GM18861 (cell line): ENCODE data around the gene SYCE3.
"Not testable (repeated sequence)": the region's sequence is repeated elsewhere in the genome, so short reads cannot be mapped to it uniquely, and the experiment has no call there.

Experiments
- ATAC-seq: cut with Tn5 transposase; IDR thresholded peaks from one replicate; pipeline ENCODE4 v1.9.1; 2021; ENCODE audit not compliant: unreplicated experiment

SYCE3 gene

DNA sequence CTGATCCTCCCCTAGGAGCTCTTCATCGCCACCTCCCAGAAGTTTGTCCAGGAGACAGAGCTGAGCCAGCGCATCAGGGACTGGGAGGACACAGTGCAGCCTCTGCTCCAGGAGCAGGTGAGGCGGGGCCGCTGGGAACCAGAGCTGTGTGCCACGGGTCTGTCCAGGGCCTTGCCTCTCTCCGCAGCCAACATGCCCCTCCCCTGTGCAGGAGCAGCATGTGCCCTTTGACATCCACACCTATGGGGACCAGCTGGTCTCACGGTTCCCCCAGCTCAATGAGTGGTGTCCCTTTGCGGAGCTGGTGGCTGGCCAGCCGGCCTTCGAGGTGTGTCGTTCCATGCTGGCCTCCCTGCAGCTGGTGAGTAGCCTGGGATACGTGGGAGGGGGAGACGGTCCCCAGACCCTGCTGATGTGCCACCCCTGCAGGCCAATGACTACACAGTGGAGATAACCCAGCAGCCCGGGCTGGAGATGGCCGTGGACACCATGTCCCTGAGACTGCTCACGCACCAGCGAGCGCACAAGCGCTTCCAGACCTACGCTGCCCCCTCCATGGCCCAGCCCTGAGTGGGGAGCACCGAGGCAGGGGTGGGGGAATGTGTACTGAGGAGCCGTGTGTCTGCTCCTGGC is 39.8 kb downstream of the SYCE3 start:
- no peak for ATAC-seq

DNA sequence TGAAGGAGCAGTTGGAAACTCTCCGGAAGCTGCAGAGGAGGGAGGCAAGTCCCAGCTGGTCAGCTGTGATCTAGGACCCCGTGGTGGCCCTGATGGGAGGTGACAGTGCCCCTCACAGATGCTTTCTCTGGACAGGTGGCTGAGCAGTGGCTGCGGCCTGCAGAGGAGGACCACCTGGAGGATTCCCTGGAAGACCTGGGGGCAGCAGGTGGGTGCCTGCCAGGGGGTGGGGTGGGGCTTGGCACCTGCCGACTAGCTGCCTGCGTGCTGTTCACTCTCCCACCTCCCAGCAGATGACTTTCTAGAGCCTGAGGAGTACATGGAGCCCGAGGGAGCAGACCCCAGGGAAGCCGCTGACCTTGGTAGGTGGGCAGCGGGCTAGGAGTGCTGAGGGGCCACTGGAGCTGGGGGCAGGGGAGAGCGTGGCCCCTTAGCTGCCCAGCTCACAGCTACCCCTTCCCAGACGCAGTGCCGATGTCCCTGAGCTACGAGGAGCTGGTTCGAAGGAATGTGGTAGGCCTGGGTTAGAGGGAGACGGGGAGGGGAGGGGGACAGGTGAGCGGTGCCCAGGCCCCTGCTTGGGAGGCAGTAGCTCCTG is 40.4 kb downstream of the SYCE3 start:
- ATAC-seq, result no peak

DNA sequence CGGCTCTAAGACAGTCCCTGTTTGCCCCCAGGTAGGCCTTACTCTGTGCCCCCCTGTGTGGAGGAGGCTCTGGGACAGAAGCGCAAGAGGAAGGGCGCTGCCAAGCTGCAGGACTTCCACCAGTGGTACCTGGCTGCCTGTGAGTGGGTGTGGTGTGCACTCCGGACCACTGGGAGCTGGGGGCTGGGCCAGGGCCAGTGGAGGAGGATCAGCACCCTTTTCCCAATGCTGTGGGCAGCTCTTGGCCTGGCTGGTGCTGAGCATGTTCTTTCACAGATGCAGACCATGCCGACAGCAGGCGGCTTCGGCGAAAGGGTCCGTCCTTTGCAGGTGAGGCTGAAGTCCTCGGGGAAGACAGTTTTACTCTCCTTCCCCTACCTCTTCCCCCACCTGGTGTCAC is 41.0 kb downstream of the SYCE3 start:
- no peak for ATAC-seq

DNA sequence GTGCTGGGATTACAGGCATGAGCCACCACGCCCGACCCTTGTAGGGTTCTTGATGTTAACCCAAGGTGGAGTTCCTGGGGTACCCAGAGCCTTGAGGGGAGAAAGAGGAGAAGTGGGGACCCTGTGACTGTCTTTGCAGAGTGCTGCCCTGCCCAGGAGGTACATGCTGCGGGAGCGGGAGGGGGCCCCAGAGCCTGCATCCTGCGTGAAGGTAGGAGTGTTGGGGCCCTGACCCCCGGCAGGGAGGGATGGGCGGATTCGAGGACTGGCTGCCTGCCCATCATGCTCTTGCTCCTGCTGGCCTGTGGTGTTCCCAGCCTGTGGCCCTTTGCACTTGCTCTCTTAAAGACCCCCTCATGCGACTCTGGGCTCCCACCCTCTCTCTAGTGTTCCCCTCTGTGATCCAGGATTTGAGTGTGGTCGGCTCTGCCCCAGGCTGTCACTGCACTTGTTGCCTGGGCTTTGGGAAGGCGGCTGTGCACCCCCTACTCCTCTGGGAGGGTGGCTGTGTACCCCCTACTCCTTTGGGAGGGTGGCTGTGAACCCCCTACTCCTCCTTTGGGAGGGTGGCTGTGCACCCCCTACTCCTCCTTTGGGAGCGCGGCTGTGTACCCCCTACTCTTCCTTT is 41.8 kb downstream of the SYCE3 start:
- ATAC-seq, result no peak

DNA sequence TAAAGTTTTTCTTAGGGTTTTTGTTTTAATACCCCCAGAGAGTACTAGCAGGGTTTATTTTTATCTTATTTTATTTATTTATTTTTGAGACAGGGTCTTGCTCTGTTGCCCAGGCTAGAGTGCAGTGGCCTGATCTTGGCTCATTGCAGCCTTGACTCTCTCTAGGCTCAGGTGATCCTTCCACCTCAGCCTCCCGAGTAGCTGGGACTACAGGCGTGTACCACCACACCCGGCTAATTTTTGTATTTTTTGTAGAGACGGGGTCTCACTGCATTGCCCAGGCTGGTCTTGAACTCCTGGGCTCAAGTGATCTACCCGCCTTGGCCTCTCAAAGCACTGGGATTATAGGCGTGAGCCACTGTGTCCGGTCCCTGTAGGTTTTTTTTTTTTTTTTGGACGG is 42.5 kb downstream of the SYCE3 start:
- not testable (repeated sequence) for ATAC-seq

DNA sequence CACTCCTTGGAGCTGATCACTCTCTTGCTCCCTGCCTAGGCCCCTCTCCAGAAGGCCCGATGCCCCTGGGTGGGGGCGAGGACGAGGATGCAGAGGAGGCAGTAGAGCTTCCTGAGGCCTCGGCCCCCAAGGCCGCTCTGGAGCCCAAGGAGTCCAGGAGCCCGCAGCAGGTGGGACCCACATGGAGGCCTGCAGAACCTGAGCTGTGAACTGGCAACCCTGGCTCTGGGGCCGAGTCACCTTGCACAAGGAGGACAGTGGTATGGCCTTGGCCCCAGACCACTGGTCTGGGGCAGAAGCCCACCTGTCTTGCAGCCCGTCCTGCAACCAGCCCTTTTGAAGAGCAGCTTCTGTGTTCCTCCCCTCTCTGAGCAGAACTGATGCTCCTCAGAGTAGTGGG is 43.6 kb downstream of the SYCE3 start:
- ATAC-seq, result no peak

DNA sequence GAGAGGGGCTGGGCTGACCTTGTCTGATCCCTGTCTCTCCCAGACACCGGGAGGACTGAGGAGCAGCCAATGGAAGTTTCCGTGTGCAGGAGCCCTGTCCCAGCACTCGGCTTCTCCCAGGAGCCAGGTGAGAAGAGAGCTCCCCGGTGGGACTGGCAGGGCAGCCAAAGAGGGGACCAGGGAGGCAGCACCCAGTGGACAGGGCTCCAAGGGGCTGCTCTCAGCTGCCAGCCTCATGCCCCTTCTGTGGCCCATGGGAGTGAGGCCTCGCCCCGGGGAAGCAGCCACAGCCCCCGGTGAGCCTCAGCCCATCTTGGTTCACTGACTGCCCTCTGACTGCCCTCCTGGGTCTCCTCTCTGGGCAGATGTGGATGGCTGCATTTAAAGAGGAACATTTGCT is 44.1 kb downstream of the SYCE3 start:
- no peak for ATAC-seq

DNA sequence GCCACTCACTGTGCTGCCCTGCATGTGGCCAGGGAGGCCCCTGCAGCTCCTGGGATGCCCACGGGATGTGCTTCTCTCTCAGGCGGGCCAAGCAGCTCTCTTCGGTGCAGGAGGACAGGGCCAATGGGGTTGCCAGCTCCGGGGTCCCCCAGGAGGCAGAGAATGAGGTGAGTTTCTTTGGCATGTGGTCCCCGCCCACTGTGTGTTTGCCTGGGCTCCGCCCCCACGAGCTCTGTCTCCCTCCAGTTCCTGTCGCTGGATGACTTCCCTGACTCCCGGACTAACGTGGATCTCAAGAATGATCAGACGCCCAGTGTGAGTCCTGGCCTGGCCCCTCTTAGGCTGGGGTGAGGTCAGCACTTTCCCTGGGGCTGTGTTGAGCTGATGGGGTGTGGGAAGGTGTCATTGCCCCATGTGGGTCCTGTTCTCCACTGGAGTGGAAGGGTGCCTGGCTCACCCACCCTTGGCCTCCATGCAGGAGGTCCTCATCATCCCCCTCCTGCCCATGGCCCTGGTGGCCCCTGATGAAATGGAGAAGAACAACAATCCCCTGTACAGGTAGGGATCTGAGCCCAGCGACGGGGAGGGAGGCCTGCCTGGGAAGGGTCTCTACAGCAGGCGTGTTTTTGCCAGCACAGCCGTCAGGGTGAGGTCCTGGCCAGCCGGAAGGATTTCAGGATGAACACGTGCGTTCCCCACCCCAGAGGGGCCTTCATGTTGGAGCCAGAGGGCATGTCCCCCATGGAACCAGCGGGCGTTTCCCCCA is 45.0 kb downstream of the SYCE3 start:
- no peak for ATAC-seq

DNA sequence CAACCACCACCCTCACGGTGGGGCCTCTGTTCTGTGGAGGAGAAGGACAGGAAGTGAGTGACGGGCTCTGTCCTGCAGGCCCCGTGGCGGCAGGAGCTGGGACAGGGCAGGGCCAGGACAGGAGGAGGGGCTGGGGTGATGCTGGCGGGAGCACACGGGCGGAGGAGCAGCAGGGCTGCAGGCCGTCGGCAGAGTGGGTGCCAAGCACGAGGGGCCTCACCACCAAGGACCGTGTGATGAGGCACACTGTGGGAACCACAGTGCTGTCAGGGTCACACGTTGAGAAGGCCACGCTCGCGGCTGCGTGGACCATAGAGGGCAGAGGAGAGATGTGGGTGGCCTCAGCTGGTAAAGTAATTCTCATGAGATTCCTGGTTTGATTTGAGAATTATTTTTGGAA is 45.8 kb downstream of the SYCE3 start:
- ATAC-seq, result no peak

DNA sequence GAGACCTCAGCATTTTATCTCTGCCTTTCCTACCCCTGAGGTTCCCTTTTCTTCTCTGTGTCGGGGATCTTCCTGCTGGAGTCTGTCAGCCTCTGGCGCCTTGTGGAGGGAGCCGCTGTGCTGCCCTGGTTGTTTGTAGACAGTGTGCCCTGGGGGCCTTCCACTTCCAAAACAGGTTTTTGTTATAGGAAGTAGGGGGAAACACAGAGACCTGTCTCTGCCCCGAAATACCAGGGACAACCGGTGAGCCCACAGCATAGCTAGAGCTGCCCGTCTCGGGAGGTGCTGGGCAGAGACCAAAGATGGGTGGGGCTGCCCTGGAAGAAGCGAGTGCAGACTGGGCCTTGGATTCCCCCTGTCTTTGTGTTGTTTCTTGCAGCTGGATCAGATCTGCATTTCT is 46.7 kb downstream of the SYCE3 start:
- ATAC-seq, result no peak

DNA sequence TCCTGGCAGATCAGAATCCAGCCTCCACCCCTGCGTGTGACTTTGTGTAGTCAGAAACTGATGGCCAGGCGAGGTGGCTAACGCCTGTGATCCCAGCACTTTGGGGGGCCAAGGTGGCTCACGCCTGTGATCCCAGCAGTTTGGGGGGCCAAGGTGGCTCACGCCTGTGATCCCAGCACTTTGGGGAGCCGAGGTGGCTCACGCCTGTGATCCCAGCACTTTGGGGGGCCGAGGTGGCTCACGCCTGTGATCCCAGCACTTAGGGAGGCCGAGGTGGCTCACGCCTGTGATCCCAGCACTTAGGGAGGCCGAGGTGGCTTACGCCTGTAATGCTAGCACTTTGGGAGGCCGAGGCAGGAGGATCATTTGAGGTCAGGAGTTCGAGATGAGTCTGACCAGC is 49.5 kb downstream of the SYCE3 start:
- no peak for ATAC-seq

DNA sequence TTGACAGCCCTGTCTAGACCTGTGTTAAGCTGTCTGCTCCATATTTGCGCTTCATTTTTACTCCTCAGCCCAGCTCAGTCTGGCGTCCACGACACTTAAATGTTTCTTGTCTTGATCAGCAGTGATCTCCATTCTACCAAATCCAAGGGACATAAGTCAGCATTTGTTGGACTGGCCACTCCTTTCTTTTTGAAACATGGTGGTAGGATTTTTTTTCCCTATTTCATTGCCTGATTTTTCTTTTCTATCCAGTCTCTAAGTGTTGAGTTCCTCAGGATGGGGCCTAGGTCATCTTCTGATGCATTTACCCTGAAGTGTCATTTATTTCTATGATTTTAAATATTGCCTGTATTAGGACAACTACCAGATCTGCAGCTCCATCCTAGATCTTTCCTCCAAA is 53.8 kb downstream of the SYCE3 start:
- ATAC-seq, result no peak

DNA sequence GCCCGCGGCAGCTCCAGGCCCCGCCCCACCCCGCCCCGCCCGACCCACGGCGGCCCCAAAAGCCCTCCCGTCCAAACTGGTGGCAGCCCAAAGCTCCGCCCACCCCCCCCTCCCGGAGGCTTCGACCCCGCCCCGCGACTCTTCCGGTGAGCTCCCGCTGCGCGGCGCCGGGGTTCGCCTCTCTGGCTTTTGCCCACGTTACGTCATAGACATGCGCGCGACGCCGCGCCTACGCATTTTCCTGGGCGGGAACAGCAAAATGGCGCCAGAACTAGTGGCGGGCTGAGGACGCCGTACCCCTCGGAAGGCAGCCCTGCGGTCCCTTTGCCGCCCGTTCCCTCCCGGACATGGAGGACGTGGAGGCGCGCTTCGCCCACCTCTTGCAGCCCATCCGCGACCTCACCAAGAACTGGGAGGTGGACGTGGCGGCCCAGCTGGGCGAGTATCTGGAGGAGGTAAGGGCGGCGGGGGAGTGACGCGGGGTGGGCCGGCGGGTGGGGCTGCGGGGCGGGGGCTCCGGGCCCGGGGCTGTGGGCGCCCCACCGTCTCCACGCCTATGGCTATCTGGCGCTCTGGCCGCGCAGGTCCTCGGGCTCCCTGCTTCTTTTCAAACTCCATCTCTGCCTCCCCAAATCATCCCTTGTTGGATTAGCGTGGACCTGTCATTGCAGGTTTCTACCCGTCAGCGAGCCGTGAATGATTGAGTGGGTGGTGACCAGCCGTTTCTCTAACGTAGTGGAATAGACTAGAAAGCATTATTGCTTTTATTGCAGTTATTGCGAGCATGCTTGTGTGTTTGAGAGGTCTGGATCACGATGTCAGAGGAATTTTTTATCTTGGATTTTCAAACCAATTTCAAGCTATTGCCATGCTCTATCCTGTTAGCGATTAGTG is 54.5 kb downstream of the SYCE3 start, which contains the start of gene NCAPH2:
Gene NCAPH2, plus strand, starts transcription at position 234 of the 894 bp plus-strand sequence. Its CDS starts 114 bp downstream, at position 348.
- peak; percentile 68 for ATAC-seq

DNA sequence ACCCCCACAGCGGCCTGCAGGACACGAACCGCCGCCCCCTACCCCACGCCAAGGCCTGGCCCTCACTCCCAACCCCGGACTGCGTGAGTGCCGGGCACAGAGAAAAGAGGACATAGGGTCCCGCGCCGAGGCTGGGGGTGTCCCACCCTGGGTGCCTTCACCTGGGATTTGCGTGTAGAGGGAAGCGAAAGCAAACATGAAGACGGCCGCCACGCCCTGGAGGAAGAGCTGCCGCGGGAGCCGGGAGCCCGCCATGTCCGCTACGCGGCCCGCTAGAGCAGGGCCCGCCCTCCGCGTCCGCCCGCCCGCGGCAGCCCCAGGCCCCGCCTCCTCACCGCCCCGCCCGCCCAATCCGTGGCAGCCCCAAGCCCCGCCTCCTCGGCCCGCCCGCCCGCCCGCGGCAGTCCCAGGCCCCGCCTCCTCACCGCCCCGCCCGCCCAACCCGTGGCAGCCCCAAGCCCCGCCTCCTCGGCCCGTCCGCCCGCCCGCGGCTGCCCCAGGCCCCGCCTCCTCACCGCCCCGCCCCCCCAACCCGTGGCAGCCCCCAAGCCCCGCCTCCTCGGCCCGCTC is 55.2 kb downstream of the SYCE3 start, which contains the start of gene LMF2:
Gene LMF2, minus strand, starts transcription at position 282 of the 570 bp plus-strand sequence. Its CDS starts 27 bp downstream, at position 255.
- no peak for ATAC-seq

DNA sequence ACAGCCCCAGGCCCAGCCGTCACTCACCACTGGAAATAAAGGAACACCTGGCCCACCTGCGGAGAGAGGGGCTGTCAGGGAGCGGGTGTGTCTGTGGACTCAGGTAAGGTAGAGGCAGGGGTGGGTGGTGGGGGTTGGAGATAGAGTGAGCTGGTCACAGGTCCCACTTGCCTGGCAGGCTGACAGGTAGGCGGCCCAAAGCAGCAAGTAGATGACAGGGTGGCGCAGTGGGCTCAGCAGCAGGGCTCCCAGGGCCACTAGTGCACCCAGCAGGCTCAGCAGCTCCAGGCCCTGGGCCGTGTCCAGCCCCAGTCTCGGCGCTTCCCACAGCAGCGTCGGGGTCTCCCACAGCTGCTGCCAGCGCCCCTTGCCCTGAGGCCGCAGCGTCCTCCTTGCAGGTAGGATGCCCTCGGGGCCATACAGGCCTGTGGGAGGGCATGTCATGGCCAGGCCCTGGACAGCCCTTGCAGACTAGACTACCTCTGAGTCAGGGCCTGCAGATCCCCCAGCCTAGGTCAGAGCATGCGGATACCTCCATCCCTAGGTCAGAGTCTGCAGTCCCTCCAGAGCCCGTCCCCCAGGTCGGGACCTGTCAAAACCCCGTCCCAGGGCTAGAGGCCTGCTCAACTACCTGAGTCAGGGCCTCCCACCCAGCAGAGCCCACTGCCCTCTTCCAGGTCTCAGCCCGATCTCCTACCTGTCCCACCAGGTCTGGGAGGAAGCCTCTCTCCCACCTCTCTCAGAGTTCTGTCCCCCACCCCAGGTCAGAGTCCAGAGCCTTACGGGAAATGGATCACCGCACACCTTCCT is 55.9 kb downstream of the SYCE3 start:
- ATAC-seq, result no peak

DNA sequence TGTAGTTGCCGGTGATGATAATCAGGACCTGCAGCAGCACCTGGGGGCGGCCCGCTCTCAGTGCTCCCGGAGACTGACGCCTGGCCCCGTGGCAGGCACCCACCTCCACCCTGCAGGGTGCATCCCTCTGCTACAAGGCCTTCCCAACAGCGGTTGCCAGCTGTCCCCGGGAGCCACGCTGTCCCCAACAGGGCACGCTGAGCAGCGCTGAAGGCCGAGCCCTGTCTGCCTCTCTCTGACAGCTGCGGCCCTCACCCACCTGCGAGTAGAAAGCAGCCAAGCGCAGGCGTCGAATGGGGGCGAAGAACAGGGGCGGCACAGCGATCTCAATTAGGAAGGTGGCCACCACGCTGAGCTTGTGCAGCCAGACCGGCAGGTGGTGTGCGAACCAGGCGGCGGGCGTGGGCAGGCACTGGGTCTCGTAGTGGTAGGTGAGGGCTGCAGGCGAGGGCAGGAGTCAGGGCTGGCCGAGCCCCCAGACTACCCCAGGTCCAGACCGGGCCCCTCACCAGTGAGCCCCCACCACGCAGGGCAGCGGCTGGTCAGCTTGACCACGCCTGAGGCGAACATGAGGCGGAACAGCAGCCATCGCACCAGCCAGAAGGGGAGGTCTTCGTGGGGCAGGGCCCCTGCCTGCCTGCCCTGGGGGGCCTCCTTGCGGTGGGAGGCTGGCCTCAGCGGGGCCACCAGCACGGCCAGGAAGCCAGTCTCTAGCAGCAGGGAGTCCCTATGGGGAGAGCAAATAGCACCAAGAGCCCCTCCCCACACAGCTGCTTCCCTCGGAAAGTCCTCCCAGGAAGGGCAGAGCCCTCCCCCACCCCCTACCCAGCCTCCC is 56.7 kb downstream of the SYCE3 start:
- ATAC-seq, result no peak

DNA sequence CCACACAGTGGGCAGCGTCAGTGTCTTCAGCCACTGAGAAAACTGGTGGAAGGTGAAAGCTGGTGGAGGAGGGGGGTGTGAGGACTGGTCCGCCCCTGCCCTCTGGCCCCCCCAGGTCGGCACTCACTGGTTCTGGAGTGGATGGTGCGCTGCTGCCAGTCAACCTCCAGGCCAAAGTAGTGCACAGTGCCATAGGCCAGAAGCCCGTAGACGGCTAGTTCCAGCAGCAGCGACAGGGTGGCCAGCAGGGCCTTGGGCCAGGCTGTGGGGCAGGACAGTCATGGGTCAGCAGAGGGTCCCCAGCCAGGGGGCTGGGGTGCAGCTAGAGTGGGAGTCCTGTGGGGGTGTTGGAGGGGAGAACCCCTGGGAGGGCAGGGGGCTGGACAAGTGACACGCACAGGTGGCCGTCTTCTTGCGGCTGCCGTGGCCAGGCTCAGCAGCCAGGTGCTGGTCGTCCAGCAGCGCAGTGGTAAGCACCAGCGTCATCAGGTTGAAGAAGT is 57.4 kb downstream of the SYCE3 start:
- no peak for ATAC-seq
